NCI-H187 (cell line): ENCODE results near the gene LARGE1.

Experiments
- DNase-seq, 2 experiments: peaks; one replicate each; lab custom pipeline; 2025; lab: John Stamatoyannopoulos, UW

The LARGE1 gene

GRCh38 chr22:33521879-33522665 is 398.2 kb downstream of the LARGE1 start:
- DNase-seq = no peak

- no peak for DNase-seq
Measured at GRCh38 chr22:33520904-33521780, 399.1 kb downstream of the LARGE1 start.

- DNase-seq = no peak
Measured at GRCh38 chr22:33519974-33520903, 400.0 kb downstream of the LARGE1 start.

GRCh38 chr22:33519071-33519973 is 401.0 kb downstream of the LARGE1 start:
- DNase-seq = peak in 1 of 2 experiments; percentile 5

- DNase-seq = no peak
Measured at GRCh38 chr22:33518405-33518804, 401.9 kb downstream of the LARGE1 start.

- DNase-seq = no peak
Measured at GRCh38 chr22:33515795-33516194, 404.5 kb downstream of the LARGE1 start.

GRCh38 chr22:33513388-33514338 is 406.6 kb downstream of the LARGE1 start:
- no peak for DNase-seq

- DNase-seq = no peak
Measured at GRCh38 chr22:33512908-33513307, 407.4 kb downstream of the LARGE1 start.

GRCh38 chr22:33510429-33510904 is 409.8 kb downstream of the LARGE1 start:
- no peak for DNase-seq

GRCh38 chr22:33504941-33505625 is 415.2 kb downstream of the LARGE1 start:
- no peak for DNase-seq

- no peak for DNase-seq
Measured at GRCh38 chr22:33496112-33496511, 424.2 kb downstream of the LARGE1 start.

- DNase-seq = no peak
Measured at GRCh38 chr22:33493476-33494205, 426.6 kb downstream of the LARGE1 start.

- DNase-seq = no peak
Measured at GRCh38 chr22:33492210-33492651, 428.0 kb downstream of the LARGE1 start.

GRCh38 chr22:33487041-33487716 is 433.1 kb downstream of the LARGE1 start:
- no peak for DNase-seq

- no peak for DNase-seq
Measured at GRCh38 chr22:33481550-33481949, 438.7 kb downstream of the LARGE1 start.

GRCh38 chr22:33477120-33478111 is 442.9 kb downstream of the LARGE1 start:
- DNase-seq = no peak
